Superior temporal gyrus (tissue), 1 donor: ENCODE results near the gene MYCBP2.
"Not testable (repeated sequence)": the region's sequence is repeated elsewhere in the genome, so short reads cannot be mapped to it uniquely, and the experiment has no call there.

ENCODE experiments used
- DNase-seq: peaks from one replicate; pipeline ENCODE4 v3.0.0-alpha.2; 2016; ENCODE audit errors: extremely low spot score

The MYCBP2 gene

GRCh38 chr13:77028202-77028601 is 298.7 kb downstream of the MYCBP2 start:
- no peak for DNase-seq

- peak; percentile 86 for DNase-seq
Measured at GRCh38 chr13:77026861-77027621, 299.9 kb downstream of the MYCBP2 start, which contains the start of gene FBXL3. TSS of gene FBXL3 (minus strand) at chr13:77027159. CDS start at chr13:77021860, 5,299 bp downstream.

GRCh38 chr13:77026255-77026860 is 300.5 kb downstream of the MYCBP2 start:
- no peak for DNase-seq

DNA sequence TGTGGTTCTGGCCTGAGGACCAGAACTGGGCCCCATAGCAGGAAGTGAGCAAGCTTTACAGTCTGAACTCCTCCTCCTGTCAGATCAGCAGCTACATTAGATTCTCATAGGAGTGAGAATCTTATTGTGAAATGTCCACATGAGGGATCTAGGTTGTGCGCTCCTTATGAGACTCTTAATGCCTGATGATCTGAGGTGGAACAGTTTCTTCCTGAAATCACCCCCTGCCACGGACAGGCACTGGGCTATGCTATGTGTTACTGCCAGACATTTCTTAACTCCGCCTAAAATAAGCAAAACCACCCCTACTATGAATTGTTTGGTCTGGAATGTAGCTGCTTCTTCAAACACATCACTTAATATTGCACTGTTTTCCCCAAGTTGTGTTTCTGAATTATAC is 304.6 kb downstream of the MYCBP2 start:
- DNase-seq: no peak

DNA sequence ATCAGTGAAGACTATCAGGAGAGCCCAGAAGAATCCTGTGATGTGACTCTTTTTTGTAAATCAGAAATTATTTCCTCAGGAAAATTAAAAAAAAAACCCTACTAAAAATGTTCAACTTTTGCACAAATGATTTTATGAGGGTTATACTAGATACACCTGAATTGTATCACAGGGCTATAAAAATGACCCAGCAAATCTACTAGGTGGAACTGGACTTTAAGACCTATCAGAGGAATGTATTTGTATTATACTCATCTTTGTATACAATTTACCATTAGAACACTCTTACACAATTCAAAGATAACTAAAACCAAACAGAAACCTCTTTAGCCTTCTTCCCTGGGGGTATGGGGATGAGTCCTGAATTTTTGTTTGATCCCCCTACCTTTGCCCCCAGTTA is 307.1 kb downstream of the MYCBP2 start:
- DNase-seq: no peak

GRCh38 chr13:77016888-77017623 is 309.8 kb downstream of the MYCBP2 start:
- no peak for DNase-seq

- no peak for DNase-seq
Measured at GRCh38 chr13:77016251-77016812, 310.6 kb downstream of the MYCBP2 start.

GRCh38 chr13:77014906-77015685 is 311.8 kb downstream of the MYCBP2 start:
- DNase-seq: no peak

- DNase-seq: no peak
Measured at GRCh38 chr13:77013853-77014542, 312.9 kb downstream of the MYCBP2 start.

GRCh38 chr13:77009719-77010118 is 317.2 kb downstream of the MYCBP2 start:
- DNase-seq: not testable (repeated sequence)

- no peak for DNase-seq
Measured at GRCh38 chr13:77009011-77009410, 317.9 kb downstream of the MYCBP2 start.

GRCh38 chr13:77008337-77008736 is 318.6 kb downstream of the MYCBP2 start:
- DNase-seq: not testable (repeated sequence)

DNA sequence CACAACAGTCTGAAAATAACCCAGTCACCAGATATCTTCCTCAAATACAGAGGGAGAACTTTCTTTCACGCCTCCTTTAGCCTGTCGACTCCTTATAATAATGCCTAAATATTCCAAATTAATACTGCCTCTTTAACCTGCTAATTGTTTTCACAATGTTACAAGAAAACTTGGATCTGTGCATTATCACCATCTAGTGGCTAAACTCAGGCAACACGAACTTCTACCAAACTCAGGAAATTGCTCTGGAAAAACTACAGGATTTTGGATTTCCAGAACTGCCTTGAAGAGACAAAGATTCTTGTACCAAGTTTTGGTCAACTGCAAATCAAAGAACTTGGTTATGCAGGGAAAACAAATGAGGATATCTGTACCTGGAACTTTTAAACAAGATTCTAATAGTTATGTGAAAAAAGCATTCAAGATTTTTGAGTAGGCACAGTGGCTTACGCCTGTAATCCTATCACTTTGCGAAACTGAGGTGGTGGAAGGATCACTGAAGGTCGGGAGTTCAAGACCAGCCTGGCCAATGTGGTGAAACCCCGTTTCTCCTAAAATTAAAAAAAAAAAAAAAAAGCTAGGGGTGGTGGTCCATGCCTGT is 324.2 kb downstream of the MYCBP2 start:
- peak; percentile 71 for DNase-seq

DNA sequence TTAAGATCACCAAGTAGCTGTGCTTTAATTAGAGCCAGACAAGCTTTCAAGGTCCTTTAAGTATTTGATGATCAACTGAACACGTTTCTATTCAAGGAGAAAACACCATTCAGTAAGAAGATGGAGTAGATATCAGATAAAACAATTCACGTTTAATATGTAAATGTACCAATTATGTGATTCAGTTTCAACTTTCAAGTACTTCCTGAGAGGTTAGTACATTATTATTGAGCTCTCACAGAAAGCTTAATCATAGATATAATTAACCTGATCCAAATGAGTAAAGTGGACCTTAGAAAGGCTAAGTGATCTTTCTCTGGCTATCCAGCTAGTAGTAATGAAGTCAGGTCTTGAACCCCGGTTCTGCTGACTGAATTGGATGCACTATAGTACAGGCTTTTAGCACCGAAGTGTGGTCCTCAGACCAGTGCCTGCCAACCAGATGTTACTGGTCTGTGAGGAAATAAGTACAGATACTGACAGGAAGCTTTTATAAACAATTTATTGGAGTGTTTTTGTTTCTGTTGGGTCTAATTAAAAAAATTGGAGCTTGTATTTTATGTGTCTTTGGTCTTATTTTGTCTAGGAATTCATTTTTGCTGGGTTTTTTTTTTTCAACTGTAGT is 324.8 kb downstream of the MYCBP2 start:
- DNase-seq: no peak

DNA sequence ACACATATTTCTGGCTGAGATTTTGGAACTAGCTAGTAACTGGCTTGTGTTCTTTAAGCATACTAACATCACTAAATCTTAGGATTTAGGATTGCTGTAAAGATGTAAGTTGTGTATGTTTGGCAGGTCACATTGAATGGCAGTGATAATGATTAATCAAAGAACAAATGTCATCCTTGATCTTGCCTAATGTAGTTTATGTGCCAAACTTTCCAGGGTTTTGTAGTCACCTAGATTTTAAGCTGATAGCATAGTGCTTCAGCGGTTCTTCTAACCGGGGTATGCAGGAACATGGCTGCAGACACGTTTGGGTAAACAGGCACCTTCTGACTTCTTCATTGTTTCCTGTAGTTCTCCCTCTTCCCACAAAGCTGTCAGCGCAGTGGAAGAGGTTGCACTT is 325.4 kb downstream of the MYCBP2 start:
- DNase-seq: no peak

GRCh38 chr13:77000475-77000874 is 326.4 kb downstream of the MYCBP2 start:
- DNase-seq: no peak
